Measurements from ENCODE around the gene TAP2.
"Not testable (repeated sequence)": the region's sequence is repeated elsewhere in the genome, so short reads cannot be mapped to it uniquely, and the experiment has no call there.

TAP2 gene

DNA sequence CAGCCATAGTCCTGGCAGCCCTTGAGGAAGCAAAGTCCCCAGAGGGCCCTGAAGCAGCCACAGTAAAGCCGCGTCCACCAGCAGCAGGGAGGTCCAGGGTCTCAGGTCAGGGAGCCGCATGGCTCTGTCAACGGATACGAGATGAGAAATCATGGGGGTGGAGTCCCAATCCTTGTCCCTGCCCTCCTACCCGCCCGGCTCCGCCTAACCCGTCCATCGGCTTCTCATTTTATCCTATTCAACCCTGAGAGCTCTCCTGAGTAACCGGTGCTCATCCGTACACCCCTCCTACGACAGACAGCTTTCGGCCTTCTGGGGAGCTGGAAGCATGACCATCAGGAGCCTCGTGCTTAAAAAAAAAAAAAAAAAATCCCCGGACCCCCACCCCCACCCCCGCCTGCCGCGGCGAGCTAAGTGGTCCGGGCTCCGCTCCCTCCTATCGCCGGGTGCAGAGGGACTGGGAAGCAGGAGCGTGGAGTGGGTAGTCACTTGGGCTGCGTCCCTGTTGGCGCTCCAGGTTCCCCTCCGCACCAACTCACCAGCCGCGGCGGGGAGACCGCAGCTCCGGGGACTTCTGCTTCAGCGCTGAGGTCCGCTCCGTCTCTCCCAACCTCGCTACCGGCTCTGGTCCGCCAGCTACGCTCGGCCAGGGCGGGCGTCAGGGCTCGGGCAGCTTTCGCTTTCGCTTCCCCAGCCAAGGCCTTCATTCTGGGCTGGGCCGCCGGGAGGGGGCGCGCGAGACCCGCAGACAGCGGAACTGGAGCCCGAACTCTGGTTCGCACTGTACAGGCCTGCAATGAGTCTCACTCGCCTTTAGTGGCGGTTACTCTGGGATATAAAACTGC lies at the start of gene TAP2:
Gene TAP2 (minus strand): TSS at position 626 of the 845 bp plus-strand sequence. CDS start 506 bp downstream, at position 120.
- FAIRE-seq = no peak

DNA sequence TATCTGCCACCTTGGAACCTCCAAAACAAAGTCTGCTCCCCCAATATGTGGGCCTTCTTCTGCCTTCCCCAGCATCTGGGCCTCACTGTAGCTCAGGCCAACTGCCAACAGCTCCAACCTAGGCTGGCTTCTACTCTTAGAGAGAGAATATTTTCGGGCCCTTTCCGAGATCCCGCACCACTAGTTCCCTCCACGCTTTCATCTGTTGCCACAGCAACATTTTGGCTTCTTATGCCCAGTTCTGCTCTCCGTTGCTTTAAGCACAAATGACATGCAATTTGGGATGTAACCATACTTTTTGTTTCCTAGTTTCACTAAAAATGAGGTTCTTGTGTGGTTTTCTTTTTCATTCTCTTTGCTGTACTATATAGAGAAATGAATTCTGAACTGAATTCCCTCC lies 49.1 kb upstream of the TAP2 start:
- no peak for FAIRE-seq

DNA sequence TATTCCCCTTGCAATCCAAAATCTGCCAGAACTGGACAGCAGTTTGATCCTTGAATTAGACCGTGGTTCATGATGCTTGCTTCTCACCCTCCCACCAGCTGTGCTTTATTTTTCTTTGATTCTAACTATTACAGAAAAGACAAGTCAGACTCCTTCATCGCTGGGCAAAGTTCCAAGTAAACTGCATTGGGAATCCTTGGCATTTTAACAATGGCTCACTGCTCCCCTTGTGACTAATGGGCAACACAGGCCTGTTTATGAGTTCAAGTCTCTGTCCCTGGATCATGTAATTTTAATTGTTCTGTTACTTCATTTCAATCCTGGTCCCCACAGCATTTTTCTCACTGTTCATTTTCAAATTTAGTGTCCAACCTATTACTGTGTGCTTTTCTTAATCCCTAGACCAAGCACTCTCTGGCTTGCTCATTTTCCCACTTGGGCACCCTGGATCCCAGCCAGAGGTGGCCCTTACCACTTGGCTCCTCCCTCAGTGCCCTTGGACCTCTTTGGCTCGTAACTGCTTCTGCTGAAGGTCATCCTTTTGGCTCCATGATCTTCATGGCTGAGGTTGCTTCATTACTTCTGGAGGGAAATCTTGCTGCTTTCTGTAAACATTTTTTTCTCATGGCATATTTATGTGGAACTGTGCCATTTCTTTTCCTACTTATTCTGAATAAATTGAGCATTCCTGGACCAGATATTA lies 48.3 kb upstream of the TAP2 start:
- FAIRE-seq = no peak

DNA sequence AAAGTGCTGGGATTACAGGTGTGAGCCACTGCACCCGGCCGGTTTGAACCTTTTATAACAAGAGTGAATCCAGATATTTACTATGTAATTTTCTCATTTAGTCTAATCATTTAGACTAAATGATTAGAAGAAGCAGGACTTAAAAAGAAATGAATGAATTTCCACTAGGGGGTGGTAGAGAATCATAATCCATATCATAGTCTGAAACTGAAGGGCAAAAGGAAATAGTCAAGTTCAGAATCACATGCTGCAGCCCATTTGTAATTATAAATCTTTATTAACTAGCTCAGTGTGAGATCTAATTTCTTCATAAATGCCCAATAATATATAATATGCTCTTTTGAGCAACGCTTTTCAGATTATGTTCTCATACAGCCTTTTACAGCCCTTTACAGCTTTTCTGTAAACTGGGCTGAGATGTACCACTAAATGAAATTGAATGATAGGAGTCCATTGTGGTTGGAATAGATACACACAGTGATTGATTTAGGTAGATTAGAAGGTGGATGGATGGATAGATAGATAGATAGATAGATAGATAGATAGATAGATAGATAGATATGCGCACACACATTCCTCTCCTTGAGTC lies 47.3 kb upstream of the TAP2 start:
- peak; percentile 85 for FAIRE-seq

DNA sequence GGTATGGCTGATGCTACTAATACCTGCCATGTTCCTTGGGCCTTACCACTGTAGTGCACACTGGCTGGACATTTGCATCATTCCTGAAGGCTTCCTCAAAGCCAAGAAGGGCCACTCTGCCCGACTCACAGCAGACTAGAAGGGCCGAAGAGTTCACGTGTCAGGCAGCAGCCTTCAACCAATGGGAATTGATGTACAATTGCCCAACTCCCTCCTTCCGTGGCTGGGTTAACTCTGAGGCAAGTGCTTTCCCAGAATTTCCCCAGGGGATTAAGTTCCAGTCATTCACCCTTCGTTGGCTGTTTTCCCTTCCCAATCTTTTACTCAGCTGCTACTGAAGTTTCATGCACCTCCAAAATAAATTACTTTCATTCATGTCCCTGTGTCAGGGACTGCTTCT lies 45.2 kb upstream of the TAP2 start:
- no peak for FAIRE-seq

DNA sequence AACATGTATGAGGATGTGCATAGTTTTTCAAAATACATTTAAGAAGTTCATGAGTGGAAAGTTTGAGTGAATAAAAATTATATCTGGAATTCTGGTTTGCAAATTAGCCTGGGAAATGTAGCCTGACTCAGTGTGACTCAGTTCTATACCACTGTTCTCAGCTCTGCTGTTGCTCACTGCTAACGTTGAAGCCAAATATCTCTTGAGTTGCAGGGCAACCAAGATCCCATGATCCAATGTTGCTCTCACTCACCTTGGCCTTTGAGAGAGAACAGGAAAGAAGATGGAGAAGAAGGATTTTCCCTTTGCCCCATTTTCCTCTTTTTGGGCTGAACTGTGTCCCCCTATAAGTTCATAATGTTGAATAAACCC lies 44.3 kb upstream of the TAP2 start:
- no peak for FAIRE-seq

DNA sequence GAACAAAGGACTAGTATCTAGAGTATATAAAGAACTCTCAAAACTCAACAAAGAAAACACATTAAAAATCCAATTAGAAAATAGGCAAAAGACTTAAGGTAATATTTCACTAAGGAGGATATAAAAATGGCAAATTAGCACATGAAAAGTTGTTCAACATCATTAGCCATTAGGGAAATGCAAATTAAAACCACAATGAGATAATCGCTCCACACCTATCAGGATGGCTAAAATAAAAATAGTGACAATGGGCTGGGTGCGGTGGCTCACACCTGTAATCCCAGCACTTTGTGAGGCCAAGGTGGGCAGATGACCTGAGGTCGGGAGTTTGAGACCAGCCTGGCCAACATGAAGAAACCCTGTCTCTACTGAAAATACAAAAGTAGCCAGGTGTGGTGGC lies 42.4 kb upstream of the TAP2 start:
- not testable (repeated sequence) for FAIRE-seq

DNA sequence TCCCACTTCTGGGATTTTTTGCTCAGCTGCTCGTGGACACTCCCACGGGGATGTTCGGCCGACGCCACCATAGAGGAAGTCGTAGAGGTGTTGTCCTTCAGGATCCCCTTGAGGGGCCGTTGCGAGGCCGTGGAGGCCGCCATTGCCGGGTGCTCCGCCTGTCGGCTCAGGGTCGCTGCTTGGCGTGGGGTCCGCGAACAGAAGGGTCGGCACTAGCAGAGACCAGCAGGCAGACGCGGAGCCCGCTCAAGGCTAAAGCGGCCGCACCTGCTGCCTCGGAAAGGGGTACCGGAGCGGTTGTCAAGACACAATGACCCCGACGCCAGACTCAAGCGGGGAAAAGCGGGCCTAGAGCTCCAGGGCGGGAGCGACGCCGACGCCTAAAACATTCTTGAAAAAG lies 41.2 kb upstream of the TAP2 start:
- FAIRE-seq = no peak

DNA sequence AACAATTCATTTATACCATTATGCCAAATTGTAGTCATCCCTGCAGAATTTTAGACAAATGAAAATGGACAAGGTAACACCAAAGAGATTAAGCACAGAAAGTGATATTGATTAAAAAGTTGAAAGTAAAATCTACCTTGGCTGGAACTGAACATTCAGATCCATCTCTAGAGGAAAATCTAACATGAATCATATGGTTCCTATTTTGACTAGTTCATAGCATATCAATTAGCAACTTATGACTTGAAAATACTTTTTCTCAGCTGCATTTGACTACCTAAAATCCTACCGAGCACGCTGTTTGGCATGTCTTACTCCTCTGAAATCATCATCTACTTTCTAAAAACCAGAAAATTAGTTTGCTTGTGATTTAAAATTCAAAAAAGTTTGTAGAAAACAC lies 38.1 kb upstream of the TAP2 start:
- FAIRE-seq = no peak

DNA sequence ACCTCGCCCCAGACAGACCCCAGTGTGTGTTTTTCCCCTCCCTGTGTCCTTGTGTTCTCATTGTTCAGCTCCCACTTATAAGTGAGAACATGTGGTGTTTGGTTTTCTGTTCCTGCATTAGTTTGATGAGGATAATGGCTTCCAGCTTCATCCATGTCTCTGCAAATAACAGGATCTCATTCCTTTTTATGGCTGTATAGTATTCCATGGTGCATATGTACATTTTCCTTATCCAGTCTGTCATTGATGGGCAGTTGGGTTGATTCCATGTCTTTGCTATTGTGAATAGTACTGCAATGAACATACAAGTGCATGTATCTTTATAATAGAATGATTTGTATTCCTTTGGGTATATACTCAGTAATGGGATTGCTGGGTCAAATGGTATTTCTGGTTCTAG lies 35.4 kb upstream of the TAP2 start:
- not testable (repeated sequence) for FAIRE-seq

DNA sequence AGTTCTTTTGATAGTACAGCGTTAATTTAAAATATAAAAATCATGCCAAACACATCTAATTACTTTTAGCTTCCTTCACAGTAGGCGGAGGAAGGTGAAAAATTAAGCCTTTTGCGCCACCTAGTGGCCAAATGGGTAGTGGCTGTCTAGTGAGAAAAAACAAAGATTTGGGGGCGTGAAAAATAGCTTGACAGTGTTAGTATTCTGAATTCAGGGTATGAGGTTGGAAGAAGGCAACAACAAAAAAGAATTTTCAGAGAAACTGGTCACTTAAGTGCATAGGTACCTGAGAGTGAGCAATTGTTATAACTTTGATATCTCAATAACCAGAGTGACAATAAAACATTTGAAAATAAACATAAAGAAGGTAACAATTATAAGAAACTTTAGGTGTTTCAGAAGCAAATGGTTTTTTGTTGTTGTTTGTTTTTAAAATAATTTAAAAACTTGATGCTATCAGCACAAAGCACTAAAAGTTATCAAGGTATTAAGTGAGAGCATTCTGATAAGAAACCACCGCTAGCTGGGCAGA lies 29.8 kb upstream of the TAP2 start:
- FAIRE-seq = peak; percentile 86

DNA sequence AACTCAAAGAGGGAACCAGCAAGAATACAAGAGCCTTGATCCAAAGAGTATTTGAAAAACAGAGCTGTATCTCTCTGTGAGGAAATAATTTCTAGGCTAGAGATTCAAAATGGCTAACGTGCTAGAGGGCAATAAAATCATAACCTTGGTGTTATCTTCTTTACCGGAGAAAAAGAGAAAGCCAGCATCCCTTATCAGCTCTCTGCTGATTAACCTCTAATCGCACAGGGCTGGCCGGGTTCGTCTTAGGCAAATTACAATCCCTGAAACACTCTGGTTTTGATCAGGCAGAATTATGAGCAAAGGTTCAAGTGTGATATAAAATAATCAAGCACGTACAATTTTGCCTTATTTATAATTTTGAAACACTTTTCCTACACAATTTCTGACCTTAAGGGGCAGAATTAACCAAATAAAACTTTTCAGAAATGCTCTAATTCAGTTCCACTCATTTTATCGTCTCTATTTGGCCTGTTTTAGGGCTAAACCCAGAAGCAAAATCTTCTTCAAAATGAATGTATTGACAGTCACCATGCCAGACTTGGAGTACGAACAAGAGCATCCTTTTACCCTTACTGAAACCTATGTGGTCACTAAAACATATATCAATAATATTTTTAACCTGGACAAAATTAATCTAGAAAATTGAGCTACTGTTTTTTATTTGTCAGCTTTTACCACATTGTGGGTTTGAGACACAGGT lies 29.2 kb upstream of the TAP2 start:
- no peak for FAIRE-seq

DNA sequence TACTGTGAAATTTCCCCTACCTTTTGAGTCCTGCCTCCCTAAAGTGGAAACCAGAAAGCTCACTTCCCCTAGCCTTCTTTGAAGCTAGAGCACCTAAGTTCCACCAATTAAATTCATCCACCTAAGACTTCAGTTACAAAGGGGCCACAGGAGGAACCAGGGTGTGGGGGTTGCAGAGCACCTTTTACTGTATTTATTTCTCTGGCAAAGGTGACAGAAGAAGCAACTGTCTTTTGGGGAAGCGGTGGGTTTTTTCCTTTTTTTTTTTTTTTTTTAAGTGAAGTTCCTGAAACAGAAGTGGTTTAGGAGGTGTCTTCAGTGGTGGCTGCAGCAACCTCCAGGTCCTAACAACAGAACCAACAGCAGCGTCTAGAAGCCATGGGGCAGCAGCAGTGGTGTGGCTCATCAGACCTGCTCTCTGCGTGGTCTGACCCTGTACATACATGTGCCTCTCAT lies 28.5 kb upstream of the TAP2 start:
- FAIRE-seq = no peak

DNA sequence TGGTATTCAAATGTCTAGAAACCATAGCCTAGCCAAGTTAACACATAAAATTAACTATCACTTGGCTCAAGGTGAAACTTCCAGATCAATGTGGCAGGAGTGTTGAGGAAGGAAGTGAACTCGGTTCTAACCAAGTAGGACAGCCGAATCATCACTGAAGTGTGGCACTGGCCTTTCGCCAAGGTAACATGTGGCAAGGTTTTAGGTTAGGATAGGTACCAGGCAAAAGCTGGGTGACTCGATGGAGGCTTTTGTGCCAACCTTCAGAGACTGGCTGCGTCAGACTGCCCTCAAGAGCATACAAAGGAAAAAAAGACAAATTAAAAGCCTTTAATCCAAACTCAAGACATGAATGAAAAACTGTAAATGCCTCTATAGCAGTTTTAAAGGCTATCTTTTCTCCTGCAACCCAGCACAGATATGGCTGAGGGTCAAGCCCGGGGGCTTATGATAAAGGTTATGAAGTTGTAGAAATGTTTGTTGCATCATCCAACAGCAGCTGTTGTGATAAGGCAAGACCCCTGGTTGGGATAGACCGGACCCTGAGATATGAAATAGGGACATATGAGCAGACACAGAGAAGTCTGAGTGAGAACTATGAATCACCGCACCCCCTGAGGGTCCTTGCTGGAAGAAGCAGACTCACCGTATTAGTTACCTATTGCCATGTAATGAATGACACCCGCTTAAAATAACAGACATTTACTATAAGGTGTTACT lies 27.3 kb upstream of the TAP2 start:
- no peak for FAIRE-seq

DNA sequence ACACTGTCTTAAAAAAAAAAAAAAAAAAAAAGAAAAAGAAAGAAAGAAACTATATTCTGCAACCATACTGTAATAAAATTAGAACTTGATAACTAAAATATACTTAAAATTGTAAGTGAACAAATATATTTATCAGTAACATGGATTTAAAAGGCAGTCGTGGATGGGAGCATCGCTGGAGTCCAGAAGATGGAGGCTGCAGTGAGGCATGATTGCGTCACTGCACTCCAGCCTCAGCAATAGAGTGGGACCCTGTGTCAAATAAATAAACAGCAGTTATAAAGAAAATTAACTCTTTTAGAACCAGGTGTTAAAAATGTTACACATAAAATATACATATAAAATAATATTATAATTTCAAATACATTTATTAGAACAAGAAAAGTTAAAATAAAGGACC lies 24.2 kb upstream of the TAP2 start:
- FAIRE-seq = no peak

DNA sequence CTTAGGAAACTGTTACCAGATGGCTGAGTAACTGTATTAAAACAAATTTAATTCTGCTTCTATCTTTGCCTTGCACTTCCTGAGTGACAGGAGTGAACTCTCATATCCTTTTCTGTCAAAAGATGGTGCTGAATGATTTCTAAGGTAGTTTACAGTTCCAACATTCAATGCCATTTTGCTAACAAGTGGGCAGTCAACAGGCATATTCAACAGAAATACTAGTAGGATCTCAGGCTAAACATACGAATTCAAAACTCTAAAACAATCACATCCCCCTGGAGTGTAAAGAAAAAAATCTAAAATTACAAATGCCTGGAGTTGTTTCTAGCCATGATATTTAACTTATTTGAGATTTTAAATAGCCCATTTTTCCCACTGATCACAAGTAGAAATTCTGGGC lies 22.1 kb upstream of the TAP2 start:
- no peak for FAIRE-seq

DNA sequence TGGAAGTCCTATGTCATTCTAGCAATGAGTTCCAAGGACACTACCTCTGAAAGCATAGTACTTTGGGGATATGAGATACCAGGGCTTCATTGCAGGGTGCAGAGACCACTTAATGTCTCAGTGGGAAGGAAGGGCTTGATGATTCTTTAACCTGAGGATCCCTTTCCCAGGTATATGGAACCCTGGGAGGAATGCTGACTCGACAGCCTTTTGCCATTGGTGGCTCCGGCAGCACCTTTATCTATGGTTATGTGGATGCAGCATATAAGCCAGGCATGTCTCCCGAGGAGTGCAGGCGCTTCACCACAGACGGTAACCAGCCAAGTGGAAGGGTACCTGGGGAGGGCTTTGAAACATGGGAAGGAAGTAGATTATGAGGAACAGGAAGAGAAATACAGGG lies 19.7 kb upstream of the TAP2 start:
- FAIRE-seq = no peak

DNA sequence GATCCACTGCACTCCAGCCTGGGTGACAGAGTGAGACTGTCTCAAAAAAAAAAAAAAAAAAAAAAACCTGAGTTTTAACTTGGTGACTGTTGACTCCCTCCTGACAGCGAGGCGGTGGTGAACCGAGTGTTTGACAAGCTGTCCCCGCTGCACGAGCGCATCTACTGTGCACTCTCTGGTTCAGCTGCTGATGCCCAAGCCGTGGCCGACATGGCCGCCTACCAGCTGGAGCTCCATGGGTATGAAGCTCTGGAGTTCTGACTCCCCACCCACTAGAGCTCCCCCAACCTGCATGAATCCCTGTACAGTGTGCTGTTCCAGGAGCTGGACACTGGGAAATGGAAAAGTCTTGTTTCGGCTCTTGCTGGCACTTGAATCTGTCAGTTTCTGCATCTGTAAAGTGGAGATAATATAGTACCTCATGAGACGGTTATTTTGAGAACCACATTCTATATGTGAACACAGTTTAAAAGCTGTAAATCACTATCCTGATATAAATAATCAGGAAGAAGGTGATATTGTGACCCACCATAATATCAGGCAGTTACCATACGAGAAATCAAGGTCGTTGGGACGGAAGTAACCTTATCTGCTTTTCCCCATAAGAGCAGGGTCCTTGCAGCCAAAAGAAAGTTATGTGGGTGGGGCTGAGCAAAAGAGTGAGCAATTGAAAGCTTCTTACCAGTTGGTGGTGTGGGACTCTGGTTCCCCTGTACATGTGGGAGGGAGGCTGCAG lies 18.8 kb upstream of the TAP2 start:
- no peak for FAIRE-seq

DNA sequence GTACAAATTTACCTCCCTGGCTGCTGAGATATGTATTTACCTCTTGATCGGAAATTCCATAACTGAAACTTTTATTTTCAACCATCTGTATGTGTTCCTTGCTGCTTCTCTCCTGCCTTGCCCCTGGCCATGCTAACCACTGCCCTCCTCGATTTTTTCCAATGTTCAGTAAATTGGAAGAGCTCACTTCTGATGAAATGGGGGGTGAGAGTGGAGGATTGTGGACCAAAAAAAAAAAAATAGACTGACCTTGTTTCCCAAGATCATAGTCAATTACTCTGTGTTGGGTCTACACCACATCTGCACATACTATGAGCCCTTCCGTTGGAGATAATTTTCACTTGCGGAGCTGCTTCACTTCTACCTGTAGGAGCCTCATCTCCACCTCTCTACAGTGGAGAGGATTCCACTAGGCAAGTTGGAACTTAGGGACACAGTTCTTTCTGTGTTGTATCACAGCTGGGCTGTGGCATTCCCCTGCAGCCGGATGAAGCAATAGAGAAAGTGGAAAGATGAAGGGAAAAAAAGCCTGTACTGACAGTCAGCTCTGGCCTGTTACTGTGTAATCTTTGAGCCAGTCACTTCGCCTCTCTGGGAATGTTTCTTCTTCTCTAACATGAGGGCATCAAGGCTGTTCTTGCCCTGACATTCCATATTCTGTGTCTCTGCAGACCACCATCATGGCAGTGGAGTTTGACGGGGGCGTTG lies 17.1 kb upstream of the TAP2 start:
- no peak for FAIRE-seq

DNA sequence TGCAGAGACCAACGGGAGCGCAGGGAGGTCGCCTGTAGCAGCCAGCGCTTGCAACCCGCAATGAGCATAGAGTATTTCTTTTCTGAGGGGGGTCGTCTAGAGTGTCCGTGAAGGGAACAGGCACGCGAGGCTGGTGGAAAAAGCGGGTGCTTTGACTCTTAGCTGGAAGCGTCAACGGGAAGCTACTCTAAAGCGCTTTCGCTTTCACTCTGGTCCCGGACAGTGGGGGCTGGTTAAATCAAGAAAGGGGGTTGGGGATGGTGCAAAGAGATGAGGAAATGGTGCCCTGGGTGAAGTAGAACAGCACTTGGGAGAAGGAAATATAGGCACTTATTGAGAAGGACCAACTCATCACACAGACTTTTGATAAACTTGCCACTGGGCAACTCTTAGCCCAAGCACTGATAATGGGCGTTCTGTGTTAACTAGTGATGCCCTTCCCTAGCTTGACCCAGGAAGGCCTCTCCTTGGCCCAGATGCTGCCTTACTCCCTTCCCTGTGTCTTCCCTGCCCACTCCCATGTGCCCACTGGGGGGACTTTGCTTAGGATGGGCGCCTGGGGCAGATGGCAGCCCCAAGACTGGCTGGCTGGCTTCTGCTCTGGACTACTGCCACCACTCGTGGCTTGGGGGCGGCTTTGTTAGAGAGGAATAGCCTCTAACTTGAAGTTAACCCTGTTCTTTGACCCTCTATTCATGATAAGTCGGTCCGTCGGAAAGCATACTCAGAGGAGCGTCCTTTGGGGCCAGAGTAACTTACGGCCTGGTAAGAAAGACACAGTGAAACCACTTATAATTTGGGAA lies 16.0 kb upstream of the TAP2 start:
- no peak for FAIRE-seq
